HG03575 (cell line): ENCODE measurements around the gene CLPTM1.

Source experiments
- ATAC-seq: cut with Tn5 transposase; IDR thresholded peaks from one replicate; pipeline ENCODE4 v1.9.1; 2021; ENCODE audit not compliant: unreplicated experiment, insufficient number of reproducible peaks, low FRiP score; ENCODE audit errors: extremely low read depth

Gene CLPTM1

GRCh38 chr19:45001087-45001739, 46.0 kb downstream of the CLPTM1 start, which contains the start of gene RELB:
Gene RELB, plus strand, starts transcription at chr19:45001464. Its CDS starts 116 bp downstream, at chr19:45001580.
- no peak for ATAC-seq

GRCh38 chr19:45003485-45003884, 48.3 kb downstream of the CLPTM1 start:
- ATAC-seq: no peak

GRCh38 chr19:45005787-45006186, 50.6 kb downstream of the CLPTM1 start:
- ATAC-seq: no peak

GRCh38 chr19:45008552-45008951, 53.4 kb downstream of the CLPTM1 start:
- ATAC-seq: no peak

- ATAC-seq: no peak
Observed at GRCh38 chr19:45009625-45010255, 54.6 kb downstream of the CLPTM1 start.

- no peak for ATAC-seq
Observed at GRCh38 chr19:45010306-45010705, 55.1 kb downstream of the CLPTM1 start.

- ATAC-seq: no peak
Observed at GRCh38 chr19:45011959-45012358, 56.8 kb downstream of the CLPTM1 start.

- no peak for ATAC-seq
Observed at GRCh38 chr19:45016388-45017314, 61.5 kb downstream of the CLPTM1 start.

- ATAC-seq: no peak
Observed at GRCh38 chr19:45019187-45019586, 64.0 kb downstream of the CLPTM1 start.

GRCh38 chr19:45020071-45020470, 64.9 kb downstream of the CLPTM1 start:
- no peak for ATAC-seq

- ATAC-seq: no peak
Observed at GRCh38 chr19:45021971-45022370, 66.8 kb downstream of the CLPTM1 start.

- no peak for ATAC-seq
Observed at GRCh38 chr19:45023048-45023447, 67.9 kb downstream of the CLPTM1 start.

- no peak for ATAC-seq
Observed at GRCh38 chr19:45025264-45025663, 70.1 kb downstream of the CLPTM1 start.

GRCh38 chr19:45027371-45027770, 72.2 kb downstream of the CLPTM1 start:
- no peak for ATAC-seq

- no peak for ATAC-seq
Observed at GRCh38 chr19:45030825-45031224, 75.6 kb downstream of the CLPTM1 start.

- ATAC-seq: no peak
Observed at GRCh38 chr19:45032421-45032820, 77.2 kb downstream of the CLPTM1 start.

- ATAC-seq: no peak
Observed at GRCh38 chr19:45035755-45036154, 80.6 kb downstream of the CLPTM1 start.

- no peak for ATAC-seq
Observed at GRCh38 chr19:45037393-45038169, 82.4 kb downstream of the CLPTM1 start.
